Testis (tissue), 2 donors: ENCODE measurements around the gene NEAT1.

ENCODE experiments used
- CTCF ChIP-seq, 3 experiments: fragments of 450-650 bp in 2 of 3; fragments of 200-600 bp in 1 of 3; sonication (generic) in 1 of 3; IDR thresholded peaks; one replicate each; pipeline ENCODE4 v1.5.1; 2016 to 2019; ENCODE audit warnings: antibody characterized with exemption in 3 of 3, mild to moderate bottlenecking in 2 of 3, moderate library complexity in 1 of 3
- POLR2A ChIP-seq: fragments of 450-650 bp; IDR thresholded peaks from one replicate; pipeline ENCODE4 v1.6.1; 2017; ENCODE audit warnings: antibody characterized with exemption, mild to moderate bottlenecking, moderate library complexity

- TF ChIP-seq CTCF (IDR thresholded peaks at IDR 0.05), result no peak
- no peak for TF ChIP-seq POLR2A
Observed at GRCh38 chr11:65428578-65429067, 6.0 kb downstream of the NEAT1 start.
